GM23338 (cell line): ENCODE data around the gene IGF2R. TPM values are rescaled to one million over a fixed set of nuclear protein-coding genes. Genes with fewer than 3 reads are reported as not detected.

Experiments
- ATAC-seq: fragments of 200-7000 bp; cut with Tn5 transposase; 3 replicates; pipeline ENCODE4 v1.9.1; 2020
- DNase-seq: peaks from one replicate; pipeline ENCODE4 v3.0.0-alpha.2; 2015; ENCODE audit warnings: low spot score
- H2AFZ ChIP-seq: fragments of 200-600 bp; sonication (generic); 2 replicates; pipeline ENCODE4 v1.8.0; 2016; ENCODE audit warnings: antibody characterized with exemption, mild to moderate bottlenecking, moderate library complexity
- H3F3A ChIP-seq: fragments of 200-600 bp; sonication (generic); replicated peaks from 2 replicates; pipeline ENCODE4 v1.8.0; 2017; ENCODE audit warnings: antibody characterized with exemption, mixed run types, low read depth
- H3K27ac ChIP-seq: fragments of 200-600 bp; sonication (generic); 2 replicates; pipeline ENCODE4 v1.6.1; 2016; ENCODE audit warnings: low read depth
- H3K27me3 ChIP-seq: fragments of 200-600 bp; sonication (generic); 2 replicates; pipeline ENCODE4 v1.8.0; 2016; ENCODE audit warnings: mild to moderate bottlenecking, mixed run types, moderate library complexity; ENCODE audit not compliant: insufficient read depth
- H3K36me3 ChIP-seq: fragments of 200-600 bp; sonication (generic); 2 replicates; pipeline ENCODE4 v1.8.0; 2016; ENCODE audit warnings: mild to moderate bottlenecking; ENCODE audit not compliant: insufficient read depth
- H3K4me1 ChIP-seq: fragments of 200-600 bp; sonication (generic); 2 replicates; pipeline ENCODE4 v1.8.0; 2016; ENCODE audit warnings: mild to moderate bottlenecking, moderate library complexity; ENCODE audit not compliant: insufficient read depth
- H3K4me2 ChIP-seq: fragments of 200-600 bp; sonication (generic); 2 replicates; pipeline ENCODE4 v1.7.1; 2017; ENCODE audit warnings: mixed run types
- H3K4me3 ChIP-seq: fragments of 200-600 bp; sonication (generic); 2 replicates; pipeline ENCODE4 v1.6.1; 2016; ENCODE audit warnings: mixed run types
- H3K79me2 ChIP-seq: fragments of 200-600 bp; sonication (generic); replicated peaks from 2 replicates; pipeline ENCODE4 v1.8.0; 2017; ENCODE audit warnings: mild to moderate bottlenecking; ENCODE audit not compliant: insufficient read depth
- H3K9me2 ChIP-seq: fragments of 200-600 bp; sonication (generic); 2 replicates; pipeline ENCODE4 v1.8.0; 2017; ENCODE audit not compliant: insufficient read depth
- H4K20me1 ChIP-seq: fragments of 200-600 bp; sonication (generic); replicated peaks from 2 replicates; pipeline ENCODE4 v1.8.0; 2017; ENCODE audit warnings: mild to moderate bottlenecking; ENCODE audit not compliant: insufficient read depth
- H3K27ac Mint-ChIP-seq: 2 replicates; pipeline ENCODE4 v1.8.0; 2020; ENCODE audit warnings: inconsistent platforms, mild to moderate bottlenecking, moderate library complexity, mixed read lengths
- H3K27me3 Mint-ChIP-seq: 3 replicates; pipeline ENCODE4 v1.8.0; 2022; ENCODE audit warnings: low read depth, mild to moderate bottlenecking, moderate library complexity, mixed read lengths, inconsistent platforms; ENCODE audit not compliant: insufficient read depth, poor library complexity
- H3K36me3 Mint-ChIP-seq: 3 replicates; pipeline ENCODE4 v1.8.0; 2021; ENCODE audit warnings: low read depth, mild to moderate bottlenecking, inconsistent platforms, moderate library complexity, mixed read lengths
- H3K4me1 Mint-ChIP-seq: 3 replicates; pipeline ENCODE4 v1.8.0; 2020; ENCODE audit warnings: mild to moderate bottlenecking, inconsistent platforms, mixed read lengths
- H3K4me3 Mint-ChIP-seq: 3 replicates; pipeline ENCODE4 v1.8.0; 2021; ENCODE audit warnings: moderate library complexity, mild to moderate bottlenecking, inconsistent platforms, mixed read lengths
- H3K9me3 Mint-ChIP-seq: 3 replicates; pipeline ENCODE4 v1.8.0; 2020; ENCODE audit warnings: moderate library complexity, mild to moderate bottlenecking, inconsistent platforms, mixed read lengths
- CREB1 ChIP-seq: fragments of 250-450 bp; sonication (Bioruptor Pico); IDR thresholded peaks from 2 replicates; pipeline ENCODE4 v1.5.0; 2020; ENCODE audit warnings: low read depth, mild to moderate bottlenecking, moderate library complexity
- EZH2 ChIP-seq: fragments of 200-600 bp; sonication (generic); IDR thresholded peaks from one replicate; pipeline ENCODE4 v1.8.0; 2017; ENCODE audit warnings: antibody characterized with exemption, mild to moderate bottlenecking, low read depth; ENCODE audit not compliant: unreplicated experiment
- EZH2phosphoT487 ChIP-seq: fragments of 200-600 bp; sonication (generic); IDR thresholded peaks from one replicate; pipeline ENCODE4 v1.8.1; 2018; ENCODE audit warnings: antibody characterized with exemption; ENCODE audit not compliant: unreplicated experiment
- JUNB ChIP-seq: IDR thresholded peaks from one replicate; pipeline ENCODE4 v1.6.1; 2016; ENCODE audit warnings: antibody characterized with exemption; ENCODE audit not compliant: unreplicated experiment
- NANOG ChIP-seq: IDR thresholded peaks from 2 replicates; pipeline ENCODE4 v1.6.1; 2016; ENCODE audit warnings: antibody characterized with exemption, borderline replicate concordance
- POLR2AphosphoS5 ChIP-seq: IDR thresholded peaks from 2 replicates; pipeline ENCODE4 v1.6.1; 2016; ENCODE audit warnings: antibody characterized with exemption, low read depth
- STAT1 ChIP-seq: IDR thresholded peaks from one replicate; pipeline ENCODE4 v1.6.1; 2016; ENCODE audit warnings: antibody characterized with exemption; ENCODE audit not compliant: unreplicated experiment
- ZNF114 ChIP-seq: fragments of 250-450 bp; sonication (Bioruptor Pico); IDR thresholded peaks from 2 replicates; pipeline ENCODE4 v1.5.0; 2020; ENCODE audit warnings: mild to moderate bottlenecking, moderate library complexity
- polyA plus RNA-seq: library from polyadenylated mRNA; unstranded; fragments of >200 nt; fragmentation: Nextera tagmentation; extraction: Ambion mirVana; gene quantifications from 2 replicates; pipeline ENCODE4 v1.2.1, GENCODE V29; 2016
- total RNA-seq: library from RNA; depleted of rRNA; stranded (reverse); fragments of >200 nt; shearing (Covaris generic); gene quantifications from 2 replicates; pipeline ENCODE4 v1.2.3, GENCODE V29; 2014
- TF ChIP-seq, protein P1 (sequence below): IDR thresholded peaks from 2 replicates; pipeline ENCODE4 v1.6.1; 2016; ENCODE audit warnings: antibody characterized with exemption
- TF ChIP-seq, protein P2 (sequence below), 2 experiments: fragments of 200-600 bp in 1 of 2; sonication (generic) in 1 of 2; conservative IDR thresholded peaks; 2 replicates each; pipeline versions ENCODE4 v1.5.1 to v1.6.1; 2016 to 2017; ENCODE audit warnings: antibody characterized with exemption in 2 of 2, low read depth in 2 of 2, mild to moderate bottlenecking in 2 of 2, moderate library complexity in 1 of 2
- TF ChIP-seq, protein P3 (sequence below): IDR thresholded peaks from one replicate; pipeline ENCODE4 v1.6.1; 2018; ENCODE audit warnings: antibody characterized with exemption; ENCODE audit not compliant: unreplicated experiment

IGF2R gene
- total and polyA plus RNA-seq, 2 experiments from 2014 or later, result 12.5 to 76.4 TPM

DNA sequence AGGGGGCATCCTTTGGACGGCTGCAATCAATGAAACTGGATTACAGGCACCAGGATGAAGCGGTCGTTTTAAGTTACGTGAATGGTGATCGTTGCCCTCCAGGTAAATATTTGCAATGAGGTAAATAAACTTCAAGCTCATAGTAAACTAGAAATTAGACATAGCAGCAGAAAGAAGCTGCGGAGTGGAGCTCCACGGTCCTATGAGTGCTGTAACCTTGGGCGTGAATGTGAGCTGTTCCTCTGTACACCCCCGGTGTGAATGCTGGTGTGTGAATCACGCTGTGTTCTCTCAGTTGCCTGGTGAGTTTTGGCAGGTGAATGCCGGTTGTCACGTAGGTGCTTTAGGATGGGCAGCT is 110.8 kb downstream of the IGF2R start:
- H3K36me3 Mint-ChIP-seq, result peaks cover 91% of the 10 kb centered on the region

More for the DNA sequence above, 110.8 kb downstream of the IGF2R start:
- Histone ChIP-seq H3K27ac (no peak overlapping the region), H3F3A (no peaks in the 10 kb centered on the region), H3K79me2 (no peaks in the 10 kb centered on the region), H3K27me3 (no peaks in the 10 kb centered on the region), H3K4me2 (no peak overlapping the region), H3K9me2 (no peaks in the 10 kb centered on the region), H2AFZ (no peak overlapping the region), H3K4me1 (no peaks in the 10 kb centered on the region), H3K36me3 (peaks cover 32% of the 10 kb centered on the region), H4K20me1 (no peaks in the 10 kb centered on the region; the same call in 1 of the 2 replicates), H3K4me3 (no peak overlapping the region)
- peaks cover 3% of the 10 kb centered on the region; the same call in 2 of the 3 replicates for H3K4me1 Mint-ChIP-seq
- H3K9me3 Mint-ChIP-seq, result peaks cover 11% of the 10 kb centered on the region
- DNase-seq, result no peak
- no peak for ATAC-seq
- TF ChIP-seq EZH2phosphoT487 (no peak), POLR2AphosphoS5 (no peak), CREB1 (CRISPR knock-in tag) (no peak), NANOG (no peak), EZH2 (no peak), STAT1 (no peak), JUNB (no peak), ZNF114 (CRISPR knock-in tag) (no peak)
- TF ChIP-seq, protein P1, sequence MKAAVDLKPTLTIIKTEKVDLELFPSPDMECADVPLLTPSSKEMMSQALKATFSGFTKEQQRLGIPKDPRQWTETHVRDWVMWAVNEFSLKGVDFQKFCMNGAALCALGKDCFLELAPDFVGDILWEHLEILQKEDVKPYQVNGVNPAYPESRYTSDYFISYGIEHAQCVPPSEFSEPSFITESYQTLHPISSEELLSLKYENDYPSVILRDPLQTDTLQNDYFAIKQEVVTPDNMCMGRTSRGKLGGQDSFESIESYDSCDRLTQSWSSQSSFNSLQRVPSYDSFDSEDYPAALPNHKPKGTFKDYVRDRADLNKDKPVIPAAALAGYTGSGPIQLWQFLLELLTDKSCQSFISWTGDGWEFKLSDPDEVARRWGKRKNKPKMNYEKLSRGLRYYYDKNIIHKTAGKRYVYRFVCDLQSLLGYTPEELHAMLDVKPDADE, result no peak
- TF ChIP-seq, protein P2, sequence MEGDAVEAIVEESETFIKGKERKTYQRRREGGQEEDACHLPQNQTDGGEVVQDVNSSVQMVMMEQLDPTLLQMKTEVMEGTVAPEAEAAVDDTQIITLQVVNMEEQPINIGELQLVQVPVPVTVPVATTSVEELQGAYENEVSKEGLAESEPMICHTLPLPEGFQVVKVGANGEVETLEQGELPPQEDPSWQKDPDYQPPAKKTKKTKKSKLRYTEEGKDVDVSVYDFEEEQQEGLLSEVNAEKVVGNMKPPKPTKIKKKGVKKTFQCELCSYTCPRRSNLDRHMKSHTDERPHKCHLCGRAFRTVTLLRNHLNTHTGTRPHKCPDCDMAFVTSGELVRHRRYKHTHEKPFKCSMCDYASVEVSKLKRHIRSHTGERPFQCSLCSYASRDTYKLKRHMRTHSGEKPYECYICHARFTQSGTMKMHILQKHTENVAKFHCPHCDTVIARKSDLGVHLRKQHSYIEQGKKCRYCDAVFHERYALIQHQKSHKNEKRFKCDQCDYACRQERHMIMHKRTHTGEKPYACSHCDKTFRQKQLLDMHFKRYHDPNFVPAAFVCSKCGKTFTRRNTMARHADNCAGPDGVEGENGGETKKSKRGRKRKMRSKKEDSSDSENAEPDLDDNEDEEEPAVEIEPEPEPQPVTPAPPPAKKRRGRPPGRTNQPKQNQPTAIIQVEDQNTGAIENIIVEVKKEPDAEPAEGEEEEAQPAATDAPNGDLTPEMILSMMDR (conservative IDR thresholded peaks at IDR 0.05; ENCODE audit: low read depth in 2 of 2), result no peak
- TF ChIP-seq, protein P3, sequence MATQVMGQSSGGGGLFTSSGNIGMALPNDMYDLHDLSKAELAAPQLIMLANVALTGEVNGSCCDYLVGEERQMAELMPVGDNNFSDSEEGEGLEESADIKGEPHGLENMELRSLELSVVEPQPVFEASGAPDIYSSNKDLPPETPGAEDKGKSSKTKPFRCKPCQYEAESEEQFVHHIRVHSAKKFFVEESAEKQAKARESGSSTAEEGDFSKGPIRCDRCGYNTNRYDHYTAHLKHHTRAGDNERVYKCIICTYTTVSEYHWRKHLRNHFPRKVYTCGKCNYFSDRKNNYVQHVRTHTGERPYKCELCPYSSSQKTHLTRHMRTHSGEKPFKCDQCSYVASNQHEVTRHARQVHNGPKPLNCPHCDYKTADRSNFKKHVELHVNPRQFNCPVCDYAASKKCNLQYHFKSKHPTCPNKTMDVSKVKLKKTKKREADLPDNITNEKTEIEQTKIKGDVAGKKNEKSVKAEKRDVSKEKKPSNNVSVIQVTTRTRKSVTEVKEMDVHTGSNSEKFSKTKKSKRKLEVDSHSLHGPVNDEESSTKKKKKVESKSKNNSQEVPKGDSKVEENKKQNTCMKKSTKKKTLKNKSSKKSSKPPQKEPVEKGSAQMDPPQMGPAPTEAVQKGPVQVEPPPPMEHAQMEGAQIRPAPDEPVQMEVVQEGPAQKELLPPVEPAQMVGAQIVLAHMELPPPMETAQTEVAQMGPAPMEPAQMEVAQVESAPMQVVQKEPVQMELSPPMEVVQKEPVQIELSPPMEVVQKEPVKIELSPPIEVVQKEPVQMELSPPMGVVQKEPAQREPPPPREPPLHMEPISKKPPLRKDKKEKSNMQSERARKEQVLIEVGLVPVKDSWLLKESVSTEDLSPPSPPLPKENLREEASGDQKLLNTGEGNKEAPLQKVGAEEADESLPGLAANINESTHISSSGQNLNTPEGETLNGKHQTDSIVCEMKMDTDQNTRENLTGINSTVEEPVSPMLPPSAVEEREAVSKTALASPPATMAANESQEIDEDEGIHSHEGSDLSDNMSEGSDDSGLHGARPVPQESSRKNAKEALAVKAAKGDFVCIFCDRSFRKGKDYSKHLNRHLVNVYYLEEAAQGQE, result no peak
- peaks cover 14% of the 10 kb centered on the region for H3K27me3 Mint-ChIP-seq
- no peak overlapping the region for H3K27ac Mint-ChIP-seq
- H3K4me3 Mint-ChIP-seq, result no peak overlapping the region
